ENCODE results near the gene PPCDC.

PPCDC gene

DNA sequence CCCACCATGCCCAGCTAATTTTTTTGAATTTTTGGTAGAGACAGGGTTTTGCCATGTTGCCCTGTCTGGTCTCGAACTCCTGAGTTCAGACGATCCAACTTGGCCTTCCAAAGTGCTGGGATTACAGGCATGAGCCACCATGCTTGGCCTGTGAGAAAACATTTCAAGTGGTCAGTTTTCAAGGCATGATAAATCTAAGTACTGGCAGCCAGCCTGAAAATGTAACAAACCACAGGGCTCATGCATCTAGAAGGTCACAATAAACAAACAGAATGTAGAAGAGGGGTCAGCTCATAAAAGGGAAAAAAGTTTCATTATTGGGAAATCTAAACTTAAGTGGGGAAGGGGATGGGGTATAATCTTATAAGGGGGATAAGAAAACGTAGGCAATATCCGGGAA, 39.9 kb downstream of the PPCDC start:
- H3K4me3 ChIP-seq (ENCODE audit: low read length), result no peak overlapping the region
- H3K9me3 ChIP-seq (replicated peaks; ENCODE audit: insufficient read depth, low read length), result no peaks in the 10 kb centered on the region
- H3K9ac ChIP-seq (ENCODE audit: low read length), result no peak overlapping the region
- H4K20me1 ChIP-seq (ENCODE audit: insufficient read depth, low read length), result no peaks in the 10 kb centered on the region
- TF ChIP-seq EZH2phosphoT487 (IDR thresholded peaks at IDR 0.05; ENCODE audit: low read length), result no peak
- TF ChIP-seq, protein P1, sequence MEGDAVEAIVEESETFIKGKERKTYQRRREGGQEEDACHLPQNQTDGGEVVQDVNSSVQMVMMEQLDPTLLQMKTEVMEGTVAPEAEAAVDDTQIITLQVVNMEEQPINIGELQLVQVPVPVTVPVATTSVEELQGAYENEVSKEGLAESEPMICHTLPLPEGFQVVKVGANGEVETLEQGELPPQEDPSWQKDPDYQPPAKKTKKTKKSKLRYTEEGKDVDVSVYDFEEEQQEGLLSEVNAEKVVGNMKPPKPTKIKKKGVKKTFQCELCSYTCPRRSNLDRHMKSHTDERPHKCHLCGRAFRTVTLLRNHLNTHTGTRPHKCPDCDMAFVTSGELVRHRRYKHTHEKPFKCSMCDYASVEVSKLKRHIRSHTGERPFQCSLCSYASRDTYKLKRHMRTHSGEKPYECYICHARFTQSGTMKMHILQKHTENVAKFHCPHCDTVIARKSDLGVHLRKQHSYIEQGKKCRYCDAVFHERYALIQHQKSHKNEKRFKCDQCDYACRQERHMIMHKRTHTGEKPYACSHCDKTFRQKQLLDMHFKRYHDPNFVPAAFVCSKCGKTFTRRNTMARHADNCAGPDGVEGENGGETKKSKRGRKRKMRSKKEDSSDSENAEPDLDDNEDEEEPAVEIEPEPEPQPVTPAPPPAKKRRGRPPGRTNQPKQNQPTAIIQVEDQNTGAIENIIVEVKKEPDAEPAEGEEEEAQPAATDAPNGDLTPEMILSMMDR (IDR thresholded peaks at IDR 0.05; ENCODE audit: low read length), result no peak
- TF ChIP-seq EZH2 (optimal IDR thresholded peaks at IDR 0.05; ENCODE audit: low read depth, low read length), result no peak
- H3K27ac ChIP-seq (ENCODE audit: low read length), result no peak overlapping the region
- H3F3A ChIP-seq (ENCODE audit: insufficient read depth, low read length), result peaks cover 40% of the 10 kb centered on the region
- no peaks in the 10 kb centered on the region for H3K27me3 ChIP-seq (replicated peaks; ENCODE audit: insufficient read depth, low read length)
- H3K4me1 ChIP-seq (ENCODE audit: low read length), result peaks cover 68% of the 10 kb centered on the region
- H3K4me2 ChIP-seq (ENCODE audit: low read depth, low read length), result no peak overlapping the region
- no peaks in the 10 kb centered on the region for H3K36me3 ChIP-seq (replicated peaks; ENCODE audit: insufficient read depth, low read length)
- no peak for DNase-seq
- no peak overlapping the region for H2AFZ ChIP-seq (ENCODE audit: low read length)
- no peaks in the 10 kb centered on the region for H3K79me2 ChIP-seq (ENCODE audit: low read length)
- no peaks in the 10 kb centered on the region for H3K9me2 ChIP-seq (replicated peaks; ENCODE audit: insufficient read depth, low read length)

DNA sequence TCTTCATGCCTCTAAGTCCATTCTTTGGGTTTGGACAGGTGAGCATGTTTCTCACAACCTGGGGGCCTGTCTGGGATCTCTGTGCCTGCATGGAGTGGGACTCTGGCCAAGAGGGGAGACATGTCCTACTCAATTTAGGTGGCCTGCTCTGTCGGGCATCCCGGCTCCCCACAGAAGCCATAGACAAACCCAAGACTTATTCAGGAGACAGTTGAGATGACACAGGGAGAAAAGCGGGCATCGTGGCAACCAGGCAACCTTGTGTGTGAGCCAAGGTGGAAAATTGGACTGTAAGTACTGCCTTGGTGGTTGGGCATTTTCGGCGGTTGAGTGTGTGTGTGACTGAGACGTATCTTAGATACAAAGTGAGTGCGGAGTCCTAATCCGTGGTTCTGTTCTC, 40.5 kb downstream of the PPCDC start:
- no peak overlapping the region for H3K9ac ChIP-seq (ENCODE audit: low read length)
- no peaks in the 10 kb centered on the region for H3K36me3 ChIP-seq (replicated peaks; ENCODE audit: insufficient read depth, low read length)
- TF ChIP-seq, protein P1 (IDR thresholded peaks at IDR 0.05; ENCODE audit: low read length), result no peak
- TF ChIP-seq EZH2phosphoT487 (IDR thresholded peaks at IDR 0.05; ENCODE audit: low read length) (no peak), EZH2 (optimal IDR thresholded peaks at IDR 0.05; ENCODE audit: low read depth, low read length) (no peak)
- H3K4me2 ChIP-seq (ENCODE audit: low read depth, low read length), result no peak overlapping the region
- H3F3A ChIP-seq (ENCODE audit: insufficient read depth, low read length), result peaks cover 40% of the 10 kb centered on the region
- H3K9me3 ChIP-seq (replicated peaks; ENCODE audit: insufficient read depth, low read length), result no peaks in the 10 kb centered on the region
- H4K20me1 ChIP-seq (ENCODE audit: insufficient read depth, low read length), result no peaks in the 10 kb centered on the region
- H3K79me2 ChIP-seq (ENCODE audit: low read length), result no peaks in the 10 kb centered on the region
- no peaks in the 10 kb centered on the region for H3K27me3 ChIP-seq (replicated peaks; ENCODE audit: insufficient read depth, low read length)
- H3K9me2 ChIP-seq (replicated peaks; ENCODE audit: insufficient read depth, low read length), result no peaks in the 10 kb centered on the region
- H3K27ac ChIP-seq (ENCODE audit: low read length), result no peak overlapping the region
- no peak for DNase-seq
- peaks cover 73% of the 10 kb centered on the region for H3K4me1 ChIP-seq (ENCODE audit: low read length)
- no peak overlapping the region for H3K4me3 ChIP-seq (ENCODE audit: low read length)
- H2AFZ ChIP-seq (ENCODE audit: low read length), result no peak overlapping the region

DNA sequence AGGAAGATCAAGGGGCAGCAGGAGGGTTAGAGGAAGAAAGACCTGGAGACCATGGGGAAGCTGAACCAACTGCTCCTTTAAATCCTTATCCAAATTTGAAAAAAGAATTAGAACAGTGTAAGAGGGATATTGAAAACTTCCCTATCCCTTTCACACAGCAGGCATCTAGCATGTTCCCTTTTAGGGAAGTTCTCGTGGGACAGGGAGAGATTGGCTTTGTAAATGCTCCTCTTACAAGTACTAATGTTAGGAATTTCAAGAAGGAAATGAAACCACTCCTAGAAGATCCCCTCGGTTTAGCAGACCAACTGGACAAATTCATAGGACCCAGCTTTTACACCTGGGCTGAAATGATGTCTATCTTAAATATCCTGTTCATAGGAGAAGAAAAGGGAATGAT, 41.5 kb downstream of the PPCDC start:
- Histone ChIP-seq H3K4me1 (ENCODE audit: low read length) (peaks cover 83% of the 10 kb centered on the region), H3K9me2 (replicated peaks; ENCODE audit: insufficient read depth, low read length) (no peaks in the 10 kb centered on the region), H3K4me2 (ENCODE audit: low read depth, low read length) (peak overlapping the region; percentile 70; the same call in 1 of the 2 replicates), H3F3A (ENCODE audit: insufficient read depth, low read length) (peaks cover 42% of the 10 kb centered on the region), H3K9me3 (replicated peaks; ENCODE audit: insufficient read depth, low read length) (no peaks in the 10 kb centered on the region), H3K27me3 (replicated peaks; ENCODE audit: insufficient read depth, low read length) (no peaks in the 10 kb centered on the region), H3K4me3 (ENCODE audit: low read length) (no peak overlapping the region), H4K20me1 (ENCODE audit: insufficient read depth, low read length) (no peaks in the 10 kb centered on the region), H3K36me3 (replicated peaks; ENCODE audit: insufficient read depth, low read length) (no peaks in the 10 kb centered on the region), H2AFZ (ENCODE audit: low read length) (no peak overlapping the region), H3K9ac (ENCODE audit: low read length) (peak overlapping the region; percentile 43; the same call in 1 of the 2 replicates), H3K27ac (ENCODE audit: low read length) (peak overlapping the region; percentile 84), H3K79me2 (ENCODE audit: low read length) (no peaks in the 10 kb centered on the region)
- no peak for DNase-seq
- TF ChIP-seq EZH2 (optimal IDR thresholded peaks at IDR 0.05; ENCODE audit: low read depth, low read length), result no peak
- no peak for TF ChIP-seq EZH2phosphoT487 (IDR thresholded peaks at IDR 0.05; ENCODE audit: low read length)

DNA sequence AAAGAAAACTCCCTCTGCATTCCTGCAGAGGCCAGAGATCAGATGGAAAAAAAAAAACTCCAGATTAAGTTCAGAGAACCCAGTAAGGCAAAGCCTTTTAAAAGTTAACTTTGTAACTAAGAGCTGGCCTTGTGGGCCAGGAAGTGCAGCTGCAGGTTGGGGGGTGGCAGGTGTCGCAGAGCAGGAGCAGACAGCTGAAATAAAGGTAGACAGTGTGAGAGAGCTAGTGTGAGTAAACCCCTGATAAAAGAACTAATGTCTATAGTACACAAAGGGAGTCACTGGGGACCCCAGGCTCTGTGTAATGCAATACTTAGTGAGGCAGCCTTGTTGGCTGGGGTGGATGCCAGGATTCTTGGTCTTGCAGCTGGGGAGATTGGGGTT, 42.1 kb downstream of the PPCDC start:
- H3K4me1 ChIP-seq (ENCODE audit: low read length), result peaks cover 89% of the 10 kb centered on the region
- H3K4me3 ChIP-seq (ENCODE audit: low read length), result no peak overlapping the region
- no peaks in the 10 kb centered on the region for H4K20me1 ChIP-seq (ENCODE audit: insufficient read depth, low read length)
- H3K79me2 ChIP-seq (ENCODE audit: low read length), result no peaks in the 10 kb centered on the region
- H3K27me3 ChIP-seq (replicated peaks; ENCODE audit: insufficient read depth, low read length), result no peaks in the 10 kb centered on the region
- H3K36me3 ChIP-seq (replicated peaks; ENCODE audit: insufficient read depth, low read length), result no peaks in the 10 kb centered on the region
- H3K9me3 ChIP-seq (replicated peaks; ENCODE audit: insufficient read depth, low read length), result no peaks in the 10 kb centered on the region
- peak overlapping the region; percentile 84 for H3K27ac ChIP-seq (ENCODE audit: low read length)
- TF ChIP-seq, protein P1 (IDR thresholded peaks at IDR 0.05; ENCODE audit: low read length), result no peak
- no peak for TF ChIP-seq EZH2phosphoT487 (IDR thresholded peaks at IDR 0.05; ENCODE audit: low read length)
- TF ChIP-seq EZH2 (optimal IDR thresholded peaks at IDR 0.05; ENCODE audit: low read depth, low read length), result no peak
- peak overlapping the region; percentile 70 for H3K4me2 ChIP-seq (ENCODE audit: low read depth, low read length)
- no peak overlapping the region for H2AFZ ChIP-seq (ENCODE audit: low read length)
- H3K9ac ChIP-seq (ENCODE audit: low read length), result peak overlapping the region; percentile 43; the same call in 1 of the 2 replicates
- H3F3A ChIP-seq (ENCODE audit: insufficient read depth, low read length), result peaks cover 42% of the 10 kb centered on the region
- peak; percentile 62 for DNase-seq
- H3K9me2 ChIP-seq (replicated peaks; ENCODE audit: insufficient read depth, low read length), result no peaks in the 10 kb centered on the region

Measured in MM.1S (cell line).